Ishikawa (cell line): ENCODE measurements around the gene YWHAB.

Experiments used
- CEBPB ChIP-seq: IDR thresholded peaks from 2 replicates; pipeline ENCODE4 v1.6.1; 2012
- CREB1 ChIP-seq: IDR thresholded peaks from 2 replicates; pipeline ENCODE4 v1.6.1; 2012; ENCODE audit warnings: low read depth
- EGR1 ChIP-seq: IDR thresholded peaks from 2 replicates; pipeline ENCODE4 v1.6.1; 2012
- EP300 ChIP-seq: IDR thresholded peaks from 2 replicates; pipeline ENCODE4 v1.6.1; 2012; ENCODE audit warnings: borderline replicate concordance
- FOXM1 ChIP-seq: IDR thresholded peaks from 2 replicates; pipeline ENCODE4 v1.6.1; 2012; ENCODE audit warnings: low read depth, borderline replicate concordance
- MAX ChIP-seq: IDR thresholded peaks from 2 replicates; pipeline ENCODE4 v1.6.1; 2012
- NFIC ChIP-seq: IDR thresholded peaks from 2 replicates; pipeline ENCODE4 v1.6.1; 2012
- RAD21 ChIP-seq: IDR thresholded peaks from 2 replicates; pipeline ENCODE4 v1.6.1; 2012; ENCODE audit warnings: low read depth
- TAF1 ChIP-seq: IDR thresholded peaks from 2 replicates; pipeline ENCODE4 v1.6.1; 2012; ENCODE audit warnings: low read depth, mild to moderate bottlenecking
- TCF12 ChIP-seq: IDR thresholded peaks from 2 replicates; pipeline ENCODE4 v1.6.1; 2012; ENCODE audit warnings: low read depth
- TEAD4 ChIP-seq: IDR thresholded peaks from 2 replicates; pipeline ENCODE4 v1.6.1; 2012
- YY1 ChIP-seq: IDR thresholded peaks from 2 replicates; pipeline ENCODE4 v1.6.1; 2012; ENCODE audit warnings: low read depth
- ZBTB7A ChIP-seq: IDR thresholded peaks from 2 replicates; pipeline ENCODE4 v1.6.1; 2012; ENCODE audit warnings: low read depth
- TF ChIP-seq, protein P1 (sequence below): IDR thresholded peaks from 2 replicates; pipeline ENCODE4 v1.6.1; 2012; ENCODE audit warnings: low read depth, mild to moderate bottlenecking
- TF ChIP-seq, protein P2 (sequence below): IDR thresholded peaks from 2 replicates; pipeline ENCODE4 v1.6.1; 2012

Gene YWHAB

DNA sequence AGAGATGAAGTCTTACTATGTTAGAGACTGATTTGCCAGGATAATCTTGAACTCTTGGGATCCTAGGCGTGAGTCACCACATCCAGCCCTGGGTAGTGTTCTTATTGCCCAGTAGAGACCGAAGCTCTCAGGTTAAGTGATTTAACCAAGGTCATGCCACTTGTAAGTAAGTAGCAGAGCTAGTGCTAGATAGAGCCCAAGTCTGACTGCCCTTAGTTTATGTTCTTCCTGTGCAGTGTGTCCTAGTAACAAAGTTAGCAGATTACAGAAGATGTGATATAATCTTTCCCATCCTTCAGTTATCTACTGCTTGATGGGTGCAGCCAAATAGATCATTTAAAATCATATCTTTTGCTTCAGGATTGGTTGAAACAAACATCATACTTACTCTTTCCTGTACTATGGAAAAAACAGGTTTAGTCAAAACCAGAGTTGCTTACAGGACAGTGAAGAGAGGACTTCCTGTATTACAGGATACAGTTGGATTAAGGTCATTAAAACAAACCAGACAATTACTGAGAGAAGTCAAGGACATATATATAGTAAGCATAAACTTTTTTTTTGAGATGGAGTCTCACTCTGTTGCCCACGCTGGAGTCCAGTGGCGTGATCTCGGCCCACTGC, 14.8 kb downstream of the YWHAB start:
- TF ChIP-seq, protein P1, sequence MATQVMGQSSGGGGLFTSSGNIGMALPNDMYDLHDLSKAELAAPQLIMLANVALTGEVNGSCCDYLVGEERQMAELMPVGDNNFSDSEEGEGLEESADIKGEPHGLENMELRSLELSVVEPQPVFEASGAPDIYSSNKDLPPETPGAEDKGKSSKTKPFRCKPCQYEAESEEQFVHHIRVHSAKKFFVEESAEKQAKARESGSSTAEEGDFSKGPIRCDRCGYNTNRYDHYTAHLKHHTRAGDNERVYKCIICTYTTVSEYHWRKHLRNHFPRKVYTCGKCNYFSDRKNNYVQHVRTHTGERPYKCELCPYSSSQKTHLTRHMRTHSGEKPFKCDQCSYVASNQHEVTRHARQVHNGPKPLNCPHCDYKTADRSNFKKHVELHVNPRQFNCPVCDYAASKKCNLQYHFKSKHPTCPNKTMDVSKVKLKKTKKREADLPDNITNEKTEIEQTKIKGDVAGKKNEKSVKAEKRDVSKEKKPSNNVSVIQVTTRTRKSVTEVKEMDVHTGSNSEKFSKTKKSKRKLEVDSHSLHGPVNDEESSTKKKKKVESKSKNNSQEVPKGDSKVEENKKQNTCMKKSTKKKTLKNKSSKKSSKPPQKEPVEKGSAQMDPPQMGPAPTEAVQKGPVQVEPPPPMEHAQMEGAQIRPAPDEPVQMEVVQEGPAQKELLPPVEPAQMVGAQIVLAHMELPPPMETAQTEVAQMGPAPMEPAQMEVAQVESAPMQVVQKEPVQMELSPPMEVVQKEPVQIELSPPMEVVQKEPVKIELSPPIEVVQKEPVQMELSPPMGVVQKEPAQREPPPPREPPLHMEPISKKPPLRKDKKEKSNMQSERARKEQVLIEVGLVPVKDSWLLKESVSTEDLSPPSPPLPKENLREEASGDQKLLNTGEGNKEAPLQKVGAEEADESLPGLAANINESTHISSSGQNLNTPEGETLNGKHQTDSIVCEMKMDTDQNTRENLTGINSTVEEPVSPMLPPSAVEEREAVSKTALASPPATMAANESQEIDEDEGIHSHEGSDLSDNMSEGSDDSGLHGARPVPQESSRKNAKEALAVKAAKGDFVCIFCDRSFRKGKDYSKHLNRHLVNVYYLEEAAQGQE = no peak
- TF ChIP-seq EGR1 = no peak
- TF ChIP-seq TEAD4 = no peak
- no peak for TF ChIP-seq YY1
- TF ChIP-seq, protein P2, sequence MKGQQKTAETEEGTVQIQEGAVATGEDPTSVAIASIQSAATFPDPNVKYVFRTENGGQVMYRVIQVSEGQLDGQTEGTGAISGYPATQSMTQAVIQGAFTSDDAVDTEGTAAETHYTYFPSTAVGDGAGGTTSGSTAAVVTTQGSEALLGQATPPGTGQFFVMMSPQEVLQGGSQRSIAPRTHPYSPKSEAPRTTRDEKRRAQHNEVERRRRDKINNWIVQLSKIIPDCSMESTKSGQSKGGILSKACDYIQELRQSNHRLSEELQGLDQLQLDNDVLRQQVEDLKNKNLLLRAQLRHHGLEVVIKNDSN = no peak
- TF ChIP-seq TAF1 = no peak
- no peak for TF ChIP-seq MAX
- TF ChIP-seq ZBTB7A = no peak
- TF ChIP-seq TCF12 = no peak
- TF ChIP-seq NFIC = no peak
- no peak for TF ChIP-seq EP300

DNA sequence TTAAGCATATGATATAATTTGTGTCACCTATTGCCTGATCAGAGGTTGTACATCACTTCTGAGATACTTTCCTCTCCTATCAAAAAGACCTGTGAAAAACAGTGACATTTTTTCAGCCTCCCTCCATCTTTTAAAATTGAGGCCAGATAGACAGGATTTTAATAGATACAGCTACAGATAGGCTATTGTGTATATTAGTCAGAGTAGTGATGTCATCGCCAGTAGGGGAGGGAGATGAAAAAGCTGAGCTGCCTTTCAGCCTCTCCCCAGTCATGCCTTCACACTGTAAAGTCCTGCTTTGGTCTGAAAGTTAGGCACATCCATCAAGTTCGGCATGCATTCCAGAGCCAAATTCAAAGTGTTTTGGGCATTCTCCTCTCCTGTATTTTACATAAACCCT, 16.5 kb downstream of the YWHAB start:
- TF ChIP-seq EP300 (no peak), RAD21 (no peak), NFIC (no peak), MAX (no peak), YY1 (no peak), CEBPB (no peak)
- TF ChIP-seq, protein P2 = no peak

GRCh38 chr20:44904377-44904776, 18.9 kb downstream of the YWHAB start:
- TF ChIP-seq MAX = no peak
- no peak for TF ChIP-seq EP300
- TF ChIP-seq TAF1 = no peak
- TF ChIP-seq TCF12 = no peak

GRCh38 chr20:44908987-44909871, 23.7 kb downstream of the YWHAB start:
- TF ChIP-seq TAF1 = no peak
- no peak for TF ChIP-seq NFIC
- TF ChIP-seq, protein P2 = no peak
- no peak for TF ChIP-seq TEAD4
- TF ChIP-seq MAX = no peak
- TF ChIP-seq EP300 = no peak
- TF ChIP-seq TCF12 = no peak
- TF ChIP-seq, protein P1 = no peak
- no peak for TF ChIP-seq CREB1
- TF ChIP-seq RAD21 = no peak
- no peak for TF ChIP-seq CEBPB
- TF ChIP-seq EGR1 = no peak
- TF ChIP-seq FOXM1 = no peak
- no peak for TF ChIP-seq ZBTB7A
- no peak for TF ChIP-seq YY1

DNA sequence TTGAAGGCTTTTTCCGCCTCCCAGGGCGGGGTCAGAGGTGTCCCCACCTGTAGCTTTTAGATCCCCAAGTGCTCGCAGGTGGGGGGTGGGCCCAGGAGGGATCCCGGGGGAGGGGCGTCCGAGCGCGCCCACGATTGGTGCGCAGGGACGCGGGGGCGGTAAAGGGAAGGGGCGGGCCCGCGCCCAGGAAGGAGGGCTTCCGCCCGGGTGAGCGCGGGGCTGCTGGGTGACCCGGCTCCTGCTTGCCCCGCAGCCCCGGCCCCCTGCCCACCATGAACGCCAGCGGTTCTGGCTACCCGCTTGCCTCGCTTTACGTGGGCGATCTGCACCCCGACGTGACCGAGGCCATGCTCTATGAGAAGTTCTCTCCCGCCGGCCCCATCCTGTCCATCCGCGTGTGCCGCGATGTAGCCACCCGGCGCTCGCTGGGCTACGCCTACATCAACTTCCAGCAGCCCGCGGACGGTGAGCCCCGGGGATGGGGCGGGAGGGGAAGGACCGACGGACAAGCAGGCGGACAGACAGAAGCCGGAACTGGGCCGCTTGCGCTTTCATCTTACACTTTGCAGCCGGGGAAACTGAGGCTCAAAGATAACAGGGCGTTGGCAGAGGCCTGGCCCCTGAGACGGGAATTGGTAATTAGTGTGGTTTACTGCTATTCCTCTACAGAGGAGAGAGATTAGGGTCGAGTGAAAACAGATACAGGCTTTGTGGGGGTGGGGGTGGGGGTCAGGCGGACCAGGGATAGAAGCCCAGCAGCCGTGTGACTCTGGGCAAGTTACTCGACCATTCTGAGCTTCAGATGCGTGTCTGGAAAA, 24.6 kb downstream of the YWHAB start, which contains the start of gene PABPC1L:
PABPC1L (plus strand) TSS at position 189 of the 818 bp plus-strand sequence; CDS start at position 273, 84 bp downstream.
- TF ChIP-seq TAF1 (peak; percentile 60; the same call in 1 of the 2 replicates), EGR1 (peak; percentile 95), ZBTB7A (peak; percentile 83), MAX (peak; percentile 67; the same call in 1 of the 2 replicates), NFIC (no peak), YY1 (0 out of 2 replicates have a peak, but pooled peaks have one; percentile 27), CEBPB (no peak)
- TF ChIP-seq, protein P1 = no peak
